HG03103 (cell line): ENCODE data around the gene KCNMA1.

Experiments used
- ATAC-seq: cut with Tn5 transposase; IDR thresholded peaks from one replicate; pipeline ENCODE4 v1.9.1; 2021; ENCODE audit warnings: low read depth; ENCODE audit not compliant: unreplicated experiment

Gene KCNMA1

DNA sequence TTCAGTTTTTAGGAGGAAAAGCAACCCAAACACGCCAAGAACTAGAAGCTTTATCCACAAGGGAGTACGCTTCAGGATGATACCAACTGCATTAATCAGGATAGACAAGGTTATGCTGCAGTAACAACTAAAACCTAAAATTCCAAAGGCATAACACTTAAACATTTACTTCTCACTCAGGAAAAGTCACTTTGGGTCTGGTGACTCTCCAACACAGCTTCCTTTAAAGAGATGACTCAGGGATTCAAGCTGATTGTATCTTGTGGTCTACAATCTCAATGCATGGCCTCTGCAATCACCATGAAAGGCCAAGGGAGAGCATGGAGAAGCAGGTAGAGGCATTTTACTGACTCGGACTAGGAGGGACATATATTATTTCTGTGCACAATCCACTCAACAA is 315.8 kb downstream of the KCNMA1 start:
- no peak for ATAC-seq

DNA sequence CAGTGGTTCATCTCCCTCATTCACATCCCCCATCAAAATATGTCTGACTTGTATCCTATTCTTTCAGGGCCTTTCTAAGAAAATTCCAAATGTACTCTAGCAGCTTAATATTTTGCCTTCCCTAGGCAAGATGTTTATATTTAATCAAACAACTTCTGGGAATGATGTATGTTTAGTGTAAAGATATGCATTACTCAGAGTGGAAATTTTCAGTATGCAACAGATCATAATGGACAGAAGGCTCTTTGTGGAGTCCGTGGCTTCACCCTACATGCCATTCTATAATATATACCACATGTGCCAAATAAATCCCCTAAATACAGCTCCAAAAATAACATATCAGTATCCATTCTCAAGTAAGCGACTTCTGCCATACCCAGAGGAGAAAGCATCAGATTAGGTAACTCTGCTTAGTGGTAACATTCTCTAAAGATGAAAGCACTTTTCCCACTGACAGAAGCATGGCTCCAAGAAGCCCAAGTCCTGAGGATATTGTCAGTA is 316.6 kb downstream of the KCNMA1 start:
- ATAC-seq, result no peak

- no peak for ATAC-seq
Measured at GRCh38 chr10:77319557-77319956, 318.1 kb downstream of the KCNMA1 start.

DNA sequence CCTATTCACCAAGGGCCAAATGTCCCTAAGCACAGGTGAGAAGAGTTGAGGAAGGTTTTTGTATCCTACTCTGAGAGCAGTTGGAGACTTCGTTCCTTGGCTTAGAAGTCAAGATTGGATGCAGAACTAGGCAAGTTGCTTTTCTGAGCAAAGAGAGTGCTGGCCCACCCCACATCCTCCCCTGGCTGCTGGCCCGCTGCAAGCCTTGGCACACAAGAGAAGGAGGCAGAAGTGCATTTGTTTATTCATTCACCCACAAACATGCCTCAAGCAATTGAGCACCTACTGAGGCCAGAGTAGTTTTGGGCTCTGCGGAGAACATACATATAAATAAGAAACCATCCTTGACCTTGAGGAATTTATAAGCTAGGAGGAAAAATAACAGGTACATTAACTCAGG is 318.9 kb downstream of the KCNMA1 start:
- no peak for ATAC-seq

DNA sequence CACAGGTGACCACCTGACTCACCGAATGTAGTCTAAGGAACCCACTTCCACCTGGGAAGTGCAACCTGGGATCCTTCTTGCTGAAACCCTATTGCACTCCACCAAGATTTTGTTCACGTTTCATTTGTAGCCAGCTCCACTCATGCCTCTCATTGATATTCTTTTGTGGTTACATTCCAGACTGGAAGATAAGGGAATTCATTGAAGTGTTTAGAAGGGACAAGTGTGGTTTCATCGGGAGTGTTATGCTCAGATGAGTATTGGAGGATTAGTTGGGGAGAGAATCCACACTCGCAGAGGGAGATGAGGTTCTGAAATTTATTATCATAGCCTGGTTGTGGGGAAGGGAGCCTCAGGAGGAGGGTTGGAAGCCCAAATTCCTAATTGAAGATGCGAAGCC is 320.4 kb downstream of the KCNMA1 start:
- ATAC-seq, result no peak

- no peak for ATAC-seq
Measured at GRCh38 chr10:77315496-77316129, 322.0 kb downstream of the KCNMA1 start.

DNA sequence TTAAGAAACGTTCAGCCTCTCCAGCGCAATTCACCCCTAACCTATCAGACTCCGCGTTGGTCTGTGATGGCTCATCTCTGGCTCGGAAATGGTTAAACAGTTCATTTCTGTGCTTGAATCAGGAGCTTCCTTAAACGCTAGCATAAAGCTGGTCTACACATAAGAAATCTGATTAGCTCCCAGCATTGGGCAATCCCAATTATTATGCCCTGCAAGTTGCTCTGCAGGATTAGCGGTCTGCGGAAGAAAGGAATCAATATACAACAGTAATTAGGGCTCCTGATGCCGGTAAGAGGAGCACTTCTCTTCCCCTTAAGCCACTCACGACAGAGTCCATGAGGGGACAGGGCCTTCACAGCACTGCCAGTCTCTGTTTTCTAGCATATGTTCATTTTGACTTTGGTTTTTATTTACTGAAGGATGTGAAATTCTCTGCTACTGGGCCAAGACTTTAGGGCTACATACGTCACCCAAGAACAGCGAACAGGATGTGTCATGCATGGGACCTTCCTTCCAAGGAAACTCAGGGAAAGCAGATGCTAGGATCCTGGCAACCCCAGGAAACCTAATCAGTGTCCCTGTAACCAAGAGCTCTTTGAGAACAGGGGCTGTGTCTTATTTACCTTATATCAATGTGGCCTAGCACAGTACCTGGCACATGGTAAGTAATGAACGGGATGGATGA is 324.4 kb downstream of the KCNMA1 start:
- ATAC-seq, result no peak

DNA sequence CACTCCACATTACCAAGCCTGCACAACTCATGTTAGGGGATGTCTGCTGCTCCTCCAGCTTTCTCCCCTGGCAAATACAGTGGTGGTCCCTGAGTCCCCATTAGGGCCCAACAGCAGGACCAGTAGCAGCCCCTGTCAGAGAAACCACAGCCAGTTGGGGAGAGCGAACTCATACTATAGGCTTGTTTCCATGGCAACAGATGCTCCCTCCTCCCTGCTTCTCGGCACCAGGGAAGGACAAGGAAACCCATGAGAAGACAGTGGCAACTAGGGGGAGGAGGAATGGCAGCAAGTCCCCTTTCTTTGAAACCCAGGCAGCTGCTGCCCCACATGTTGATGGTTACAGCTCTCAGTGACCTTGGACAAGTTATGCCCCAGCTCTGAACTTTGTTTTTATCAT is 326.4 kb downstream of the KCNMA1 start:
- no peak for ATAC-seq

DNA sequence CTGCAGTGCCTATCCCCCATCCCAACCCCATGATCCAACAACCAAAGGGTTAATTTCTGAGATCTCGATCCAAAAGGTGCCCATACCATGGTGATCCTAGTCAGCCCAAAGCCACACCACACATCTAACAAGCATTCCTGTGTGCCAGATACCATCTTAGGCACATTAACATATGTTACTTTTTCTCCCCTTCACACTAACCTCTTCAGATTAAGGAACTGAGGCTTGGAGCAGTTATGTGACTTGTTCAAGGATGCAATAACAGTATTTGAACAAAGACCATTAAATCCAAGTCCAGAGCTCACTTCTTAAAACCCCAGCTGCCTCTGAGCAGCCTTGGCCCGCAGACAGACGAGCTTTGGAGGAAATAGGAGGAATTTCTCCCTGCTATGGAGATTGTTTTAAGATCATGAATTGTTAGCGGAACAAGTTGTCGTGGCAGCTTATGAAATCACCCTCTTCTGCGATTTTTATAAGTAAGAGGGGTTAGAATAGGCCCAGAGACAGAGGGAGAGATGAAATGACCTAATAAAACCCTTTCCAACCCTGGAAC is 327.2 kb downstream of the KCNMA1 start:
- no peak for ATAC-seq

DNA sequence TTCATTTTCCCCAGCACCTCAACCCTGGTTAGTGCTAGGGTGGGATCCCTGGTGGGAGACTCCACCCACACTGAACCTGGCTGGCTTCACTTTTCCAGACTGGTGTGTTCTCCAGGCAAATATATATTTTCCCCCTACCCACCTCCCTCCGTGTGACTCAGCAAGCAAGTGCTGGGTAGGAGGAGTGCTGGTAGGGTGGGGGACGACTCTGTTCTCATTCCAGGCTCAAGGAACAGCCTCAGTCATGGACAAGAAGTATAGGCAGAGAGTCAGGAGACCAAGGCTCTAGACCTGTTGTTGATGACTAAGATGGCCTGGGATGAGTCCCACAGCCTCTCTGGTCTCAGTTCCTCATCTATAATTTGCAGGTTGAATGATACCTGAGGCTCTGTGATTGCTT is 328.1 kb downstream of the KCNMA1 start:
- ATAC-seq, result no peak

- no peak for ATAC-seq
Measured at GRCh38 chr10:77309092-77309491, 328.5 kb downstream of the KCNMA1 start.

GRCh38 chr10:77308084-77308732 is 329.4 kb downstream of the KCNMA1 start:
- no peak for ATAC-seq

DNA sequence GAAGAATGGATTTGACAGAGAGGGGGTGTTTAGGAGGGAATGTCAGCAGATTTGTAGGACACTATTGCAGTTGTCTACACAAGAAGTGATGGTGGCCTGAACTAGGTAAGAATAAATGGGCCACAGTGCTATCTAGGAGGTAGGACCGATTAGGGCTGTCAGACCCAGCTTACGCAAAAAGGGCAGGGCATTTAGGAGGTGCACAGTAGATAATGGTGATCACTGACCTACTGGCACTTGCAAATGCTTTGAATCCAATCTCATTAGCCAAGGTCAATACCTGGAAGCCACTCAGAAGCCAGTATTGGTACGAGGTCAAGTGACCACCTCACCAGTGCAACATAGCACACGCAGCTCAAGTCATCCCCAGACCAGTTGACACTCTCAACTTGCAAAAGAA is 330.9 kb downstream of the KCNMA1 start:
- ATAC-seq, result no peak

DNA sequence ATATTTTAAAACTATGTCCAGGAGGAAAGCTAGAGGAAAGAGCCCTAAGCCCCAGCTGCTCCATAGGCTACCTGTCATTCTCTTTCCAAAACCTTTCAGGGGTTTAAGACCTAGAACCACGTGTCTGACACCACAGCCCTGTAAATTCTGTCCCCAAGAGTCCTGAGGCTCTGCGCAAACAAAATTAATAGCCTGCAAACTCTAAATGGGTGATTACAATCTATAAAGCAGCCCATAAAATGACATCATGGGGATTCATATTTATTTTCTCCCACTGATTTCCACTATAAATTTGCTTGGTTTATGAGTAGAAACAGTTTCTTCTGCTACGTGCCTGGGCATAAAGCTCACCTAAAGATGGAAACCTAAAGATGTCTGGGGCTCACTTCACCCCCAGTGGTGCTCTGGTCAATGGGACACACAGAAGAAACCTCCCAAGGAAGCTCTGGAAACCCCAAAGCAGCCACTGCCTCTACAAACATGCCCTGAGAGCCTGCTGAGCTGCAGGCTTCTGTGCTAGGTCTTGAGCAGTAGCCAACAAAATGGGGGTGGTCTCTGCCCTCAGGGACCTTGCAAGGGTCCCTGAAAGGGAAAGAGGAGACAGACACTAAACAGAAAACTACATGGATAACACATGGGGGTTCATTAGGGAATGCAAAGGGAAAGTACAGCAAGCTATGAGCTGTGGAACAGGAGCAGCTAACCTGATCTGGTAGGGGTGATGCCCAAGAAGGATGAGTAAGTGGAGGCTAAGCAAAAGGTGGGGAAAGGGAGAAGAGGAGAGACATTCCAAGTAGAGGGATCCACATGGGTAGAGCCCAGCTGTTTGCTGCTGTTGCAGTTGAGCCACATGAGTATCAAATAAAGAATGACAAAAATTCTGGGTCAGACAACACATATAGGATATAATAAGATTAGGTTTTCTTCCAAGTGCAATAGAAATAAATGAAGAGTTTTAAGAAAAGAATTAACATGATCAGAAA is 331.7 kb downstream of the KCNMA1 start:
- no peak for ATAC-seq

DNA sequence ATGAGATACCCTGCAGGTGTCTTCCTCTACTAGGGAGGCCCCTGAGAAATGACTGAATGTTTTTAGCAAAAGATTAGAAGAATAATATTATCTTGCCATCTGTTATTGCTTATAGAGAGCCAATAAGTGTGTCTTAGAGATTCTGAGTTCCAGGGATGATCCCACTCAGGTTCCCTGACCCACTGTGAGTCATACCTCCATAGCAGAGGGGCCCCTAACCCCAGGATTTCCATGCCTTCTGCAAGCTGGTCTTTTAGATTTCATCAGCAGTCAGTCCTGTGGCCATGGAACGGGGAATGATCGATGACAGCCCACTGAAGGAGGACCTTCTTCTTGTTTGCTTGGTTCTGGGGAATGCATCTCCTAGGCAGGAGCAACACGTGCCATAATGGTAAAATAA is 333.4 kb downstream of the KCNMA1 start:
- ATAC-seq, result no peak

DNA sequence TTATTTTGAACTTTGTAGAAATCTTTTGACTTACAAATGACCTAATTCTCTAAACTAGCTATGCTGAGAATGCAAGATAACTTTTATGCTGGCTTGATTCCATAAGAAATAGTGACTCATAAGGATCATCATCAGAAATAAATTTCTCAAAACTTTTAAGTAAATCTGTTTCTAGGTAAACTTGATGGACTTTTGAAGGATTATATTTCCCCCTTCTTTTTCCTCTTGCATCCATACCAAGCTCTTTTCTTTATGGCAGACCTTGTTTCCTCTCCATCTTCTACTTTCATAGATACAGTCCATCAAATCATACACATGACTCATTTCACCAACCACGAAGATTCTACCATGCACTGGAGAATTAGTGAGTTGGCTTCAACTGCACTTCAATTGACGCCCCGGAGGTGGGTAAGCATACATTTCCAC is 336.3 kb downstream of the KCNMA1 start:
- ATAC-seq, result no peak

GRCh38 chr10:77300682-77301302 is 336.8 kb downstream of the KCNMA1 start:
- no peak for ATAC-seq

- ATAC-seq, result no peak
Measured at GRCh38 chr10:77299320-77299719, 338.3 kb downstream of the KCNMA1 start.

DNA sequence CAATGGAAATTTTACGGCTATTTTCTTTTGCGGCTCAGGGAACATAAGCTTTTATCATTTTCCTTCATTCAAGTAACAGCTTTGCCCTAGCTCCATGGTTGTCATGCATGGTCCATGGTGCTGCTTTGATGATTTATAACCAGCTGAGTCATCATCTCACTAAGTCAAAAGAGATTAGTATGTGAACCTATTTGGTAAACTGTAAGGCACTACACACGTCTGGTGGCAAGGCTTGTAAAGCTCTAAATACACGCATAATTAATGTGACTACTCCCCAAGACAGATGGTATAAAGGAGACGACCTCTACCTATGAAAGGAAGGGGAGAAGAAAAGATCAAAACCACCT is 340.2 kb downstream of the KCNMA1 start:
- ATAC-seq, result no peak
